Epithelial cell of proximal tubule (primary cell): ENCODE measurements around the gene CACNA1C. TPM values are rescaled to one million over a fixed set of nuclear protein-coding genes. Genes with fewer than 3 reads are reported as not detected.

ENCODE experiments used
- DNase-seq: peaks from one replicate; pipeline ENCODE4 v3.0.0-alpha.2; 2011; ENCODE audit warnings: low read depth
- H3K4me3 ChIP-seq: 2 replicates; pipeline ENCODE4 v1.5.1; 2011; ENCODE audit warnings: low read depth, mild to moderate bottlenecking, low read length
- CTCF ChIP-seq: conservative IDR thresholded peaks from 2 replicates; pipeline ENCODE4 v1.5.1; 2012; ENCODE audit warnings: low read depth, mild to moderate bottlenecking, low read length
- total RNA-seq: library from RNA; depleted of rRNA; stranded (reverse); fragments of >200 nt; gene quantifications from 2 replicates; pipeline ENCODE4 v1.2.3, GENCODE V29; 2015

CACNA1C gene
- total RNA-seq, 1 donor from 2014 or later: not detected

- no peak for TF ChIP-seq CTCF
- no peak for DNase-seq
- H3K4me3 ChIP-seq: no peak overlapping the region
These were observed 114.4 kb downstream of the CACNA1C start for GRCh38 chr12:2167231-2167630.

- no peak for TF ChIP-seq CTCF
- H3K4me3 ChIP-seq: no peak overlapping the region
- DNase-seq: peak; percentile 52
These were observed 116.0 kb downstream of the CACNA1C start for GRCh38 chr12:2168808-2169207.

GRCh38 chr12:2169489-2169888 is 116.7 kb downstream of the CACNA1C start:
- no peak overlapping the region for H3K4me3 ChIP-seq
- DNase-seq: no peak
- no peak for TF ChIP-seq CTCF

- H3K4me3 ChIP-seq: no peak overlapping the region
- DNase-seq: no peak
- no peak for TF ChIP-seq CTCF
These were observed 117.2 kb downstream of the CACNA1C start for GRCh38 chr12:2169940-2170339.

GRCh38 chr12:2170376-2170775 is 117.6 kb downstream of the CACNA1C start:
- TF ChIP-seq CTCF: no peak

GRCh38 chr12:2171672-2172426 is 119.1 kb downstream of the CACNA1C start:
- TF ChIP-seq CTCF: no peak
- no peak overlapping the region for H3K4me3 ChIP-seq
- no peak for DNase-seq

More at GRCh38 chr12:2170376-2170775, 117.6 kb downstream of the CACNA1C start:
- peak; percentile 56 for DNase-seq
- no peak overlapping the region for H3K4me3 ChIP-seq
